Non-pigmented ciliary epithelial cell (primary cell): ENCODE measurements around the gene LDHAL6A.
"Not testable (repeated sequence)": the region's sequence is repeated elsewhere in the genome, so short reads cannot be mapped to it uniquely, and the experiment has no call there.

ENCODE experiments used
- DNase-seq: peaks from one replicate; pipeline ENCODE4 v3.0.0-alpha.2; 2010; ENCODE audit warnings: low read depth

The LDHAL6A gene

DNA sequence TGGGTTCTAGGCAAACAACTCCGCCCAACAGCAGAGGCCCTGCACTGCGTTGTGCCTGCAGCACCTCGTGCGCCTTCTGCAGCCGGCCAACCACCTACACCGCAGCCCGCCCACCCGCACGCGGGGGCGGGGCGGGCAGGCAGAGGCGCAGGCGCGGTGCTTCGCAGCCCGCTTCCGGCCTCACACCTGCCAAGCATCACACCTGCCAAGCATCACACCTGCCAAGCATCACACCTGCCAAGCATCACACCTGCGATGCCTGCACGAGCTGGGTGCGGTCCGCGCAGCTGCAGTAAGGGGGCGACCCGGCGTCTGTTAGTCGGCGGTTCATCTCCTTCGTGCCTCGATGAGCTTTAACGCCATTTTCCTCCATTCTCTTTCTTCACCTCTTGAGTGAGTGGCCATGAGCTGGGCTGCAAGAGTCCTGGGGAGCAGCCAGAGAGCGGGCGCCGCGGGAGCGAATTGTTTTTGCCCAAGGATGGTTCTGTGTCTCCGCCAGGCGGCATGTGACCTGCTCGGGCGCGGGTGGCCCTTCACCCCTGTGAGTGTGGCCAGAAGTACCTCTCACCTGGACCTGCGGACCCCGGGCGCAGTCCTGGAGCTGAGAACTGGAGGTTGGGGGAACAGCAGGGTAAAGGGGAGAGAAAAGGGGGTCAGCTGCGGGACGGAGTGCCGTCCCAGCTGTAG, at the start of gene LDHAL6A:
Gene LDHAL6A (plus strand): TSS at position 171 of the 687 bp plus-strand sequence. CDS start 825 bp downstream, outside the sequence.
- no peak for DNase-seq

DNA sequence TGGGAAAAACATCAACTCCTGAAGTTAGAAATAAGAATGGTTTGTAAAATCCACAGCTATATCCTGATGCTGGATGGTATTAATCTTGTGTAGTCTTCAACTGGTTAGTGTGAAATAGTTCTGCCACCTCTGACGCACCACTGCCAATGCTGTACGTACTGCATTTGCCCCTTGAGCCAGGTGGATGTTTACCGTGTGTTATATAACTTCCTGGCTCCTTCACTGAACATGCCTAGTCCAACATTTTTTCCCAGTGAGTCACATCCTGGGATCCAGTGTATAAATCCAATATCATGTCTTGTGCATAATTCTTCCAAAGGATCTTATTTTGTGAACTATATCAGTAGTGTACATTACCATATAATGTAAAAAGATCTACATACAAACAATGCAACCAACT, 48.3 kb upstream of the LDHAL6A start:
- DNase-seq = not testable (repeated sequence)

DNA sequence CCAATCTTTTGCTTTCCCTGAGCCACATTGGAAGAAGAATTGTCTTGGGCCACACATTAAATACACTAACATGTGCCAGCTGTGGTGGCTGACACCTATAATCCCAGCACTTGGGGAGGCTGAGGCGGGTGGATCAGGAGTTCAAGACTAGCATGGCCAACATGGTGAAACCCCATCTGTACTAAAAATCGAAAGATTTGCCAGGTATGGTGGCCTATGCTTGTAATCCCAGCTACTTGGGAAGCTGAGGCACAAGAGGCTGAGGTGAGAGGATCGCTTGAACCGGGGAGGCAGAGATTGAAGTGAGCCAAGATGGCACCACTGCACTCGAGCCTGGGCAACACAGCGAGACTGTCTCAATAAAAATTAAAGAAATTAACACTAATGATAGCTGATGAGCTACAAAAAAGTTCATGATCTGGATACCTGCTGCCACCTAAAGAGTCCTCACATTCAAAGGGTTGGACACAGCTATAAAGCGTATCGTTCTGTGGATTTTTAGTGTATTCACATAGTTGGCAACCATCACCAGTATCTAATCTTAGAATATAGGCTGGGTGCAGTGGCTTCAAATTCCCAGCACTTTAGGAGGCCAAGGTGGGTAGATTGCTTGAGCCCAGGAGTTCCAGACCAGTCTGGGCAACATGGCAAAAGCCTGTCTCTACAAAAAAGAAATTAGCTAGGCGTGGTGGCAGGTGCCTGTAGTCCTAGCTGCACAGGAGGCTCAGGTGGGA, 46.9 kb upstream of the LDHAL6A start:
- no peak for DNase-seq

DNA sequence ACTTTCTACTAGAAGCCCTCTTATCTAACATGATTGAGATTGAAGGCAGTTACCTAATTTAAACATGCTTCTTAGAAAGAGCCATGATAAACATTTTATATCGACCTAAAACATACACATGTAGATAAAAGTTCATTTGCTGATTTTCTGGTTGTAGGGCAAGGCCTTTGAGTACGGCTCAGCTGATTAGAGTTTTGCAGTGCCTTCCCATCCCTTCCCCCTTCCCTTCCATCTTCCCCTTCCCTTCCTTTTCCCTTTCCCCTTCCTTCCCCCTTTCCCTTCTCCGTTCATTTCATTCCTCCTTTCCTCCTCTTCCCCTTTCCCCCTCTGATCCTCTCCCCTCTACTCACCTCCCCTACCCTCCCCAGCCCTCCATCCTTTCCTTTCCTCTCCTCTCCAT, 39.2 kb upstream of the LDHAL6A start:
- DNase-seq = no peak

DNA sequence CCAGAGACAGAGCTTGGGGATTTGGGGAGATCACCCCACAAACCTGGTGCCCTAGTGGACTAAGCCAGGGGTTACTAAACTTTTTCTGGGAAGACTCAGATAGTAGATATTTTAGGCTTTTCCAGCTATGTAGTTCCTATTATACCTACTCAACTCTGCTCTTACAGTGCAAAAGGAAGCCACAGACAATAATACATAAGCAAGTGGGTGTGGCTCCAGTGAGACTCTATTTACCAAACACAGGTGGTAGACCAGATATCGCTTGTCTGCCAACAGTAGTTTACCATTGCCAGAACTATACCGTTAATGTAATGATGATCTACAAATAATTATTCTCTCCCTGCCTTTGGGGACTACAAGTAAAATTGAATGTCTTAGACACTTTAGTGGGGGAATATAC, 36.6 kb upstream of the LDHAL6A start:
- no peak for DNase-seq

DNA sequence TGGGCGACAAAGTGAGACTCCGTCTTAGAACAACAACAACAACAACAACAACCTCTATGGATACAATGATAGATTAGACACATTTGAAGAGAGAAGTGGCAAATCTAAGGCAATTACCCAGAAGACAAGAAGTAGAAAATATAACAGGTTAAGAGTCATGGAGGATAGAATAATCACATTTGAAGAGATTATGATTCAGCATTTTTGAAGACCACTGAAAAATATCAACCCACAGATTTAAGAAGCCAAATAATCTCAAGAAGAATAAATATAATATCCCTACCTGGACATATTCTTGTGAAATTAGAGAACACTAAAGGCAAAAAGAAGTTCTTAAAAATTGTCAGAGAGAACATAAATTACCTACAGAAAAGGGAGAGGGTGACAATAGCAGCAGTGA, 35.6 kb upstream of the LDHAL6A start:
- no peak for DNase-seq

DNA sequence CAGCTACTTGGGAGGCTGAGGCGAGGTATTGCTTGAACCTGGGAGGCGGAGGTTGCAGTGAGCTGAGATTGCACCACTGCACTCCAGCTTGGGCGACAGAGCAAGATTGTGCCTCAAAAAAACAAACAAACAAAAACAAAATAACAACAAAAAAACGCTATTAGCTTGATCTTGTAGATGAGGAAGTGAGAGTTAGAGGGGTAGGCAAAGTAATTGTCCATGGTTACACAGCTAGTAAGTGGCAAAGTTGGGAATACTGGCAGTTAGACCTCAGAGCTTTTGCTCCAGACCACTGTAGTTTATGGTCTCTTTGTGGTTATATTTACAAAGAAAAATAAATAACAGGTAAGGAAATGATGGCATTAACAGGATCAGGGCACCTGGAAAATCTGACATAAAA, 28.4 kb upstream of the LDHAL6A start:
- no peak for DNase-seq

DNA sequence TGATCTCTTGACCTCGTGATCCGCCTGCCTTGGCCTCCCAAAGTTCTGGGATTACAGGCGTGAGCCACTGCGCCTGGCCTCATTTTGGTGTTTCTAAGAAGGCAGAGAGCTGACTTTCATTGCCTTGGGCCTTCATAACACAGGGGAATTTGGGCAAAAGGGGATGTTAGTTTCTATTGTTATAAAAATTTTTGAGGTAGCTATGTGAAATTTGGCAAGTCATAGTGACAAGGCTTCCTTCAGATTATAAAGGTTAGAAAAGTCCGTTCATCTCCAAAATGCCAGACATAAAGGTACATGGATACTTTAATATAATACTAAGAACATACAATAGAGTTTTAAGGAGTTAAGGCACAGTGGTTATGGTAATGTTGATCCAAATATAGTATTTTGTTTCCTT, 26.3 kb upstream of the LDHAL6A start:
- DNase-seq = no peak

DNA sequence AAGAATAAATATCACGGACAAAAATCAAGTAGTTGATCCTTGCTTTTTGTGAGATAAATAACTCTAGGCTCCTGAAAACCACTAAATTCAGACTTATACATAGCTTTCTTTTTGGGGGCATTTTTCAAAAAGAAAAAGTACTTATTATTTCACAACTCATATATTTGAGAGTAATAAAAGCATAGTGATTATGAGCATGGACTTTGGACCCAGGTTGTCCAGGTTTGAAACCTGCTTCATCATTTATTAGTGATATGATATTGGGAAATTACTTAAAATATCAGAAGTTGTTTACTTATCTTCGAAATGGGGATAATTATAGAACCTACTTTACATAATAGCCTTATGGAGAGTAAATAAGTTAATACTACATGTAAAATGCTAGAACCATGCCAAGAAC, 17.0 kb upstream of the LDHAL6A start:
- DNase-seq = no peak

DNA sequence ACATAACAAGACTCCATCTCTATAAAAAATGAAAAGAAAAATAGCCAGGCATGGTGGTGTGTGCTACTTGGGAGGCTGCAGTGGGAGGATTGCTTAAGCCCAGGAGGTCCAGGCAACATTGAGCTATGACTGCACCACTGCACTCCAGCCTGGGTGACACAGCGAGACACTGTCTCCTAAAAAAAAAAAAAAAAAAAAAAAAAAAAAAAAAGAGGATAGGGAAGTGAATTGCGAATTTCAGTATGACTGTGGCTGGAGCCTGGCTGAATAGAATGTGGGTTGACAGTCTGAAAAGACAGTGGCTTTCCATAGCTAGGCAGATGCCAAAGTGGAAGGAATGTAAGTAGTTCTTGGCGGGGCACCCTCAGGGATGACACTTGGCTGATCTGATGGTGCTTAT, 6.4 kb upstream of the LDHAL6A start:
- no peak for DNase-seq

DNA sequence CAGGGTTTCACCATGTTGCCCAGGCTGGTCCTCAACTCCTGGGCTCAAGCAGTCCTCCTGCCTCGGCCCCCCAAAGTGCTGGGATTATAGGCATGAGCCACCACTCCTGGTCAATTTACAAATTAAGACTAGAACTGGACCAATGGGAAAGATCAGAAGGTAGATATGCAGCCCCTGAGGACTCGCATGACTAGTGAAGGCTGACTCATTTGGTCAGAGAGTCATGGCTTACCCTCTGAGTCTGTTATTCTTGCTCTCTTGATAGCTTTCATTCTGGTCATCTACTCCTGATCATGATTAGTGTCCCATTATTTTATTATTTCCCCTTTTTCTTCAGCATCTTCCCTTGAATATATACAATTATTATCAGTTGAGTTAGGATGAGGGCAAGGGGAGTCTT, 2.7 kb upstream of the LDHAL6A start:
- no peak for DNase-seq

DNA sequence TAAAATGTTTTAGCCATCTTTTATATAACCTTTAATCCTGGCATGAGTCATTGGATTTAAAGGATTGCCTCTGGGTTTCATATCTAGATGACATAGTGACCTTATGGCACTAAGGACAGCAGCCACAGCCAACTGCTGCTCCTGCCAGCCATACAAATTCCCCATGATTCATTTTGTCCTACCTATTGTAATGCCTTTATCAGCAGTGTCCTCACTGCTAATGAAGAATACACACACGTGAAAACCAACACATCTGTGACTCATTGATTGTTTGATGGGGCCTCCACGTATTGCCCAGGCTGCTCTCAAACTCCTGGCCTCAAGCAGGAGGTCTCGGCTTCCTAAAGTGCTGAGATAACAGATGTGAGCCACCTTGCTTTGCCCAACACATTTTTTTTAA, 1.8 kb downstream of the LDHAL6A start:
- DNase-seq = no peak

DNA sequence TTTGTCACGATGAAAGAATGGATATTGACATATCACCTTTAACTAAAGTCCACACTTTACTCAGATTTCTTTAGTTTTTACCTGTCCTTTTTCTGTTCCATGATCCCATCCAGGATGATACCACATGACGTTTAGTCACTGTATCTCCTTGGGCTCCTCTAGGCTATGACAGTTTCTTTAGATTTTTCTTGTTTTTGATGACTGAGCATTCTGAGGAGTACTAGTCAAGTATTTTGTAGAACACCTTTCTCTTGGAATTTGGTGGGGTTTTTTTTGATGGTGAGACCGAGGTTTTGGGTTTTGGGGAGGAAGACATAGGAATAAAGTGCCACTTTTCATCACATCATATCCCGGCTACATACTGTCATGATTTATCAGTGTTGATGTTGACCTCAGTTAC, 4.0 kb downstream of the LDHAL6A start:
- no peak for DNase-seq

DNA sequence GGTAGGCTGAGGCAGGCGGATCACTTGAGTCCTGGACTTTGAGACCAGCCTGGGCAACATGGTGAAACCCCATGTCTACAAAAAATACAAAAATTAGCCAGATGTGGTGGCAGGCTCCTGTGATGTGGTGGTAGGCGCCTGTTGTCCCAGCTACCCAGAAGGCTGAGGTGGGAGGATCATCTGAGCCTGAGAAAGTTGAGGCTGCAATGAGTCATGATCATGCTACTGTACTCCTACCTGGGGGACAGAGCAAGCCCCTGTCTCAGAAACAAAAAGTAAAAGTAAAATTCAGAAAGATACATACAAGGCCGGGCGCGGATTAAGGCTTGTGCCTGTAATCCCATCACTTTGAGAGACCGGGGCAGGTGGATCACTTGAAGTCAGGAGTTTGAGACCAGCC, 6.3 kb downstream of the LDHAL6A start:
- DNase-seq = no peak

DNA sequence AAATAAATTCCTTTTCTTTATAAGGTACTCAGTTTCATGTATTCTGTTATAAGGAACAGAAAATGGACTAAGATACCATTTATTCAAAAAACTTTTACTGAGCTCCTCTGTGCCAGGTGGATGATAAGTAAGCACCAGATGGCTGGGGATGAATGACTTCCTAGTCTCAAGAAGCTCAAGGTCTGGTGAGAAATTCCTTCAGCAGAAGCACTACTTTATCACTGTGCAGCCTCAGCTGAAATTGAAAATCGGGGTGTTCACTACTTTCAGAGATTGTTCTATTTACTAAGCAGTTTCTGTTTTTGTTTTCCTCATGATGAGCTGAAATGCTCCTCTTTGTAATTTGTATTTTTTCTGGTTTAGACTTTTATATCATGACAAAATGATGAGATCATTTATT, 7.8 kb downstream of the LDHAL6A start:
- no peak for DNase-seq

DNA sequence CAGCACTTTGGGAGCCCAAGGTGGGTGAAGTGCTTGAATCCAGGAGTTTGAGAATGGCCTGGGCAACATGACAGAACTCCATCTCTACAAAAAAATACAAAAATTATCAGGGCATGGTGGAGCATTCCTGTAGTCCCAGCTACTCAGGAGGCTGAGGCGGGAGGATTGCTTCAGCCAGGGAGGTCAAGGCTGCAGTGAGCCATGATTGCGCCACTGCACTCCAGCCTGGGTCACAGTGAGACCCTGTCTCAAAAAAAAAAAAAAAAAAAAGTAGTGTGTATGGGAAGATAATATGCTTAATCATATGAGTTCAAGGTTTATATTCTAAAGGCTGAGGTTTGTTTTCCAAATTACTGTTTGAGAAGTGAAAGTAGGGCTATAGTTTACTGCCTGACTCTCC, 10.7 kb downstream of the LDHAL6A start:
- no peak for DNase-seq

DNA sequence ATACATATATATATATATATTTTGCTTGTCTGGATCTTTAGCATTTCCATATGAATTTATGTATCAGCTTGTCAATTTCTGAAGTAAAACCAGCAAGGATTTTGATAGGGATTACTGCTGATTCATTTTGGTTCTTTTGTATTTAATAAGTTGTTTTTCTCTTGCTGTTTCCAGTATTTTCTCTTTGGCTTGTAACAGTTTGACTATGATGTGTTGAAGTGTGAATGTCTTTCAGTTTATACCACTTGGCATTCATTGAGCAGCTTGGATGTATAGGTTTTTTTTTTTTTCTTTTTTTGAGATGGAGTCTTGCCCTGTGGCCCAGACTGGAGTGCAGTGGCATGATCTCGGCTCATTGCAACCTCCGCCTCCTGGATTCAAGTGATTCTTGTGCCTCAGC, 12.4 kb downstream of the LDHAL6A start:
- no peak for DNase-seq

DNA sequence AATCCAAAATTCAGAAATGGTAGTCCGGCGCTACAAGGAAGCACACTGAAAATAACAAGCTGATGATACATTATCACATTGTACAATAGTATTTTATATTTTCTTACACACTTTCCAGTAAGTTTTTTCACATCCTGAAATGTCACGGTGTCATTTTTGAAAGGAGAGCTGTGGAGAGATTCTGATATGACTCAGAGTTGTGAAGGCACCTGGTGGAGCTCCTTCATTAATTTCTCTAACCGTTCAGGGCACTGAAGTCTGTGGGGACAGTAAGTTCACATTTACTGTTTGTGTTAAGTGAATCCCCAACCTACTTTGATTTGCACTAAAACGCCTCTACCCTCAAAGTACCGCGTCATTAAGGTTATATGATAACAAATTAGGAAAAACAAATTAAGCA, 13.3 kb downstream of the LDHAL6A start:
- no peak for DNase-seq

DNA sequence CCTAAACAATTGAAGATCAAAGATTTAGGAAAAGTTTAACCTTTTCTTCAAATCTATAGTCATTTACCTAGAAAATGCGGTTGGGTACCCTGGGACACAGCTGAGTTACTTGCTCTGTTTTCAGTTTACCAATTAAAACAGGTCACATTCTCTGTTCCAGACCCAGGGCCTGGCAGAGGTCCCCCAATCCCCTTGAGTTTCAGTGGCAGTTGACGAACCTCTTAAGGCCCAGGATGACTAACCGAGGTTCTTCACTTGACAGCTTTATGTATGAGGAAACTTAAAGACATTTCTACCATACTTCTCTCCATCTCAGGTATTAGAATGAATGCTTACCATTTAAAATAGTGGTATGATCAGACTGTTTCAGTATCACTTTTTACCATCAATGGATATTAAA, 16.3 kb downstream of the LDHAL6A start:
- no peak for DNase-seq

DNA sequence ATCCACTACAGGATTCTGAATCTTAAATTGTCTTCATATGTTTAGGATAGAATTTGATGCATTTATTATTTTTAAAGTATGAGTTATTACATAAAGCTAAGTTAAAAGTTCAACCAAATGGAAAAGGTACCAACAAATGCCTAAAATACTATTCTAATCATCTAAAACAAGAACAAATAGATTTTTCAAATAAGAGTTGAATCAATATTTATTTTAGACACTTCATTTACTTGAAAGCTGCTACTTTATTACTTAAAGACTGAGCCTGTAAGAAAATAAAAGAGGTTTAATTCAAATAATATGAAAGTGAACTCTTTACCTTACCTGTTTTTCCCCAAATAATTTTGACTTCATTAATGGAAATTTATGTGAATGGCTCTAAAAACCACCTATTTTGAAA, 16.9 kb downstream of the LDHAL6A start:
- no peak for DNase-seq

DNA sequence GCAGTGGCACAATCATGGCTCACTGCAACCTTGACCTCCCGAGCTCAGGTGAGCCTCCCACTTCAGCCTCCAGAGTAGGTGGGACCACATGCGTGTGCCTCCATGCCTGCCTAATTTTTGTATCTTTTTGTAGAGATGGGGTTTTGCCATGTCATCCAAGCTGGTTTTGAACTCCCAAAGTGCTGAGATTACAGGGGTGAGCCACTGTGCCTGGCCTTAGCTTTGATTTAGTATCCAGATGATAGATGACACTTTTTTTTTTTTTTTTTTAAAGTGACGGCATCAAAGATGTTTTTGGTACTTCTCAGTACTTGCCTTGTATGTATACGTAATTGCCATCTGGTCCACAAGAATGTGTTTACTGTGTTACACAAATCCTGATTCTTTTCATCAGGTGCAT, 23.4 kb downstream of the LDHAL6A start:
- DNase-seq = no peak

DNA sequence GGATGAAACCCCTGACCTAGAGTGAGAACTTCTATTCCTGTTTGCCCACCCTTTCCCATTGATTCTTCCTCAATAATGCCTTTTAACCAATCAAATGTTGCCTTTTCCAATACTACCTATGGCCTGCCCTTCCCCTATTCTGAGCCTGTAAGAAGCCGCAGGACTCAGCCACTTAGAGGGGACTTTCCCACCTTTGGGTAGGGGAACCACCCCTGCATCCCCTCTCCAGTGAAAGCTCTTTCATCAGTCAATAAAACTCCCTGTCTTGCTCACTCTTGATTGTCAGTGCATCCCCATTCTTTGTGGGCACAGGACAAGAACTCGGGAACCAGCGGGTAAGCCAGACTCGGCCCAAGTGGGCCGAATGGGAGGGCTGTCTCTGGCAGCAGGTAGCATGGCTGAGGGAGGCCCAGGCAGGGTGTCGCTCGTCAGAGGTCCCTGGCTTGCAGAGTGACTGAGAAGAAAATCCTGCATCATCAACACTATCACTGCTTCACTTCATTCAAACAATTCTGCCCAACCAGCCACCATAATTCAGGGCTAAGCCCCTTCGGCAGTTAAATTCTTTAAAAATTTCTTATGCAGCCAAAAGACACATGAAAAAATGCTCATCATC, 30.4 kb downstream of the LDHAL6A start:
- DNase-seq = no peak

DNA sequence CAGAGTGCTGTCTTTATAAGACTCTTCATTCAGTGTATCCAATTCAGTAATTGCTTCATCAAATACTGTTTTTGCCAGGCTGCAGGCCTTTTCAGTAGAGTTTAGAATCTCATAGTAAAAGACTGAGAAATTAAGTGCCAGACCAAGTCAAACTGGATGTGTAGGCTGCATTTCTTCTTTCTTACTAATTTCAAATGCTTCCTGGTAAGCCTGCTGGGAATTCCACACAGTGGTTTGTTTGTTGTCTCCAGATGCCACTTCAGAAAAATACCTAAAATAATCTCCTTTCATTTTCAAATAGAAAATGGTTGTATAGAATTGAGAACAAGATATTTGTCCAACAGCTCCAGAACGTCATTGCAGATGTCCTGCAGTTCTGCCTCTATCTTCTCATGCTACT, 34.7 kb downstream of the LDHAL6A start:
- DNase-seq = no peak
